ACC112 (cell line): ENCODE data around the gene TCF7L1.

Experiments
- H2AFZ ChIP-seq: fragments of 200-600 bp; sonication (generic); one replicate; pipeline ENCODE4 v1.6.0; 2017; ENCODE audit warnings: antibody characterized with exemption, low read length; ENCODE audit not compliant: unreplicated experiment
- H3K27ac ChIP-seq: fragments of 200-600 bp; sonication (generic); 2 replicates; pipeline ENCODE4 v1.5.1; 2014; ENCODE audit warnings: low read depth, mild to moderate bottlenecking, antibody characterized with exemption, low read length, moderate library complexity
- H3K27me3 ChIP-seq: fragments of 200-600 bp; sonication (generic); 2 replicates; pipeline ENCODE4 v1.6.1; 2014; ENCODE audit warnings: mild to moderate bottlenecking, antibody characterized with exemption, low read length, moderate library complexity, mixed read lengths; ENCODE audit not compliant: insufficient read depth
- H3K36me3 ChIP-seq: fragments of 200-600 bp; sonication (generic); 2 replicates; pipeline ENCODE4 v1.6.1; 2016; ENCODE audit warnings: mild to moderate bottlenecking, antibody characterized with exemption, low read length, moderate library complexity, mixed read lengths; ENCODE audit not compliant: insufficient read depth
- H3K4me1 ChIP-seq: fragments of 200-600 bp; sonication (generic); one replicate; pipeline ENCODE4 v1.6.1; 2016; ENCODE audit warnings: low read length, mixed read lengths; ENCODE audit not compliant: insufficient read depth, unreplicated experiment, control insufficient read depth
- H3K4me3 ChIP-seq: fragments of 200-600 bp; sonication (generic); 2 replicates; pipeline ENCODE4 v1.5.1; 2014; ENCODE audit warnings: mild to moderate bottlenecking, low read depth, low read length
- H3K79me2 ChIP-seq: fragments of 200-600 bp; sonication (generic); one replicate; pipeline ENCODE4 v1.6.0; 2016; ENCODE audit warnings: low read length; ENCODE audit not compliant: control insufficient read depth, unreplicated experiment, insufficient read depth

Gene TCF7L1, protein sequence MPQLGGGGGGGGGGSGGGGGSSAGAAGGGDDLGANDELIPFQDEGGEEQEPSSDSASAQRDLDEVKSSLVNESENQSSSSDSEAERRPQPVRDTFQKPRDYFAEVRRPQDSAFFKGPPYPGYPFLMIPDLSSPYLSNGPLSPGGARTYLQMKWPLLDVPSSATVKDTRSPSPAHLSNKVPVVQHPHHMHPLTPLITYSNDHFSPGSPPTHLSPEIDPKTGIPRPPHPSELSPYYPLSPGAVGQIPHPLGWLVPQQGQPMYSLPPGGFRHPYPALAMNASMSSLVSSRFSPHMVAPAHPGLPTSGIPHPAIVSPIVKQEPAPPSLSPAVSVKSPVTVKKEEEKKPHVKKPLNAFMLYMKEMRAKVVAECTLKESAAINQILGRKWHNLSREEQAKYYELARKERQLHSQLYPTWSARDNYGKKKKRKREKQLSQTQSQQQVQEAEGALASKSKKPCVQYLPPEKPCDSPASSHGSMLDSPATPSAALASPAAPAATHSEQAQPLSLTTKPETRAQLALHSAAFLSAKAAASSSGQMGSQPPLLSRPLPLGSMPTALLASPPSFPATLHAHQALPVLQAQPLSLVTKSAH

DNA sequence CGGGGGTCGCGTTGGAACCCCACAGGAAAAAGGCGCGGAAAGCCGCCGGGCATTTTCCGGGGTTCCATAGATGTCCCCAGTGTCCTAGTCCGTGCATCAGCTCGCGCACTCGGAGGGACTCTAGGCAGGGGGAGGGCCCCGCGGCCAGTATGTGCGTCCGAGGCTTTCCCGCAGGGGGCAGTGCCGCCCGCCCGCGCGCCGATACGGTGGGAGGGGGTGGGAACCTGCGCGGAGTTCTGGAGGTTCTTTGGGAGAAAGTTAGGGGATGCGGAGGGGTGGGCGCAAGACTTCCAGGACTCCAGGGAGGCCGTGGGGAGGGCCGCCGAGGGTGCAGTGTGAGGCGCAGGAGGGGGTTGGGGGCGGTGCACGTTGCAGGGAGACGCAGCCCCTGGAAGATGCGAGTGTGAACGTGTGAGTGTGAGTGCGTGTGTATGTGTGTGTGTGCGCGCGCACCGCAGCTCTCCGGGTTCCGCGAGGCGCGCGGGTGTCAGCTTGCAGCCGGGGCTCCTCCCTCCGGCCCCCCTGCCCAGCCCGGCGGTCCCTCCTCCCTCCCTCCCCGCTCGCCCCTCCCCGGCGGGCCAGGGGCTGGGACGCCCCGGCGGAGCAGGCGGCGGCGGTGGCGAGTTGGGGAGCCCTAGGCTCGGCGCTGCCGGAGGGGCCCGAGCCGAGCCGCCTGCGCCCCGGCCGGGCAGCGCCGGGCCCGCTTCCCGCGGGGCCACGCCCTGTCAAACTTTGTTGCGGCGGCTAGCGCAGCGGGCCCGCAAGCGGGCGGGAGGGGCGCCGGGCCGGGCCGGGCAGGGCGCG, at the start of gene TCF7L1:
TCF7L1 (plus strand) TSS at position 559 of the 804 bp plus-strand sequence. CDS start 293 bp downstream, outside the sequence.
- Histone ChIP-seq H3K27ac (no peak within 1 kb of the TSS), H3K4me3 (peak within 1 kb of the TSS; percentile 89), H2AFZ (peak within 1 kb of the TSS; percentile 97), H3K4me1 (no peaks in the 10 kb centered on the region), H3K79me2 (no peaks in the 10 kb centered on the region), H3K36me3 (no peaks in the 10 kb centered on the region), H3K27me3 (peaks cover 5% of the 10 kb centered on the region; the same call in 1 of the 2 replicates)

DNA sequence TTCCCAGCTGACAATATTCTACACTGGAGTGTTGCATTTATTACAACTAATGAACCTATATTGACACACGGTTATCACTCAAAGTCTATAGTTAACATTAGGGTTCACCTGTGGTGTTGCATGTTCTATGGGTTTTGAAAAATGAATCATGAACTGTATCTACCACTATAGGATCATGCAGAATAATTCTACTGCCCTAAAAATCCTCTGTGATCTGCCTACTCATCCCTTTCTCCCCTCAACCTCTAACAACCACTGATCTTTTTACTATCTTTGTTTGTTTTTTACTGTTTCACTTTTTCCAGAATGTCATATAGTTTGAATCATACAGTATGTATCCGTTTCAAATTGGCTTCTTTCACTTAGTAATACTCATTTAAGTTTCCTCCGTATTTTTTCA, 47.6 kb upstream of the TCF7L1 start:
- H3K27me3 ChIP-seq: peaks cover 87% of the 10 kb centered on the region
- no peaks in the 10 kb centered on the region for H3K4me1 ChIP-seq
- H3K36me3 ChIP-seq: no peaks in the 10 kb centered on the region
- no peak overlapping the region for H3K4me3 ChIP-seq
- H3K27ac ChIP-seq: no peak overlapping the region
- H3K79me2 ChIP-seq: no peaks in the 10 kb centered on the region
- no peak overlapping the region for H2AFZ ChIP-seq

DNA sequence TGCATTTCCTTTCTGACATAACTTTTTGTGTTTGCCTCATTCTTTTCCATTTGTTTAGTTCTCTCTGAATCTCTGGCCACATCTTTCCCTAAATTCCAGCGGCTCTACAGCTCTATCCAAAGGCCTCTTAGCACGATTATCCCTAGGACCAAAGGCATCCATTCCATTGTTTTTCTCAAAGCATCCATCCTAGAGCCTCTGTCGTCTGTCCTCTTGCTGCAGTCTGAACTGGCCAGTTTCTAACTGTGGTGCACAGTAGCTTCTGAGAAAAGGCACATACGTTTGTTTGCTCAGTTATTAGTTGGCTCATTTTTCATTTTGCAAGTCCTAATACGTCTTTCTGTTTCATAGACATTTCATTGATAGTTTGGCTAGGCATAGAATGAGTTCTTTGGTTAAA, 45.7 kb upstream of the TCF7L1 start:
- H3K27ac ChIP-seq: no peak overlapping the region

DNA sequence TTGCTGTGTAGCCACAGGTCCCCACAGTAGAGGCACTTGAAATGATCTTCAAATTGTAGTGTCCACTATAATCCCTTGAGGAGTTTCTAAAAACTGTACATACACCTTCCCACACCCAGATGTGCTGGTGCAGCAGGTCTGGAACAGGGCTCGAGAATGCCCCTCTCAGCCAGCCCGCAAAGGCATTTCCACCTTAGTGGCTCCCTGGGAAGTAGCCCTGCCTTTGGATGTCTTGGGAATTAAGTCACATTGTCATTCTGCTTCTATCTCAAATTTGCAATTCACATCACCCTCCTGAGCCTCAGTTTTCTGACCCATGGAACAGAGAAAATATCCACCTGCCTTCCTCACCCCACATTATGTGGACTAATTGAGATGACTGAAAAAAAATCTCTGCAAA, 44.3 kb upstream of the TCF7L1 start:
- Histone ChIP-seq H3K4me1 (no peaks in the 10 kb centered on the region), H3K79me2 (no peaks in the 10 kb centered on the region), H3K36me3 (no peaks in the 10 kb centered on the region), H2AFZ (no peak overlapping the region), H3K4me3 (no peak overlapping the region), H3K27ac (no peak overlapping the region), H3K27me3 (peaks cover 57% of the 10 kb centered on the region)

More for the DNA sequence above, 45.7 kb upstream of the TCF7L1 start:
- H2AFZ ChIP-seq: no peak overlapping the region
- no peak overlapping the region for H3K4me3 ChIP-seq
- no peaks in the 10 kb centered on the region for H3K79me2 ChIP-seq
- peaks cover 71% of the 10 kb centered on the region for H3K27me3 ChIP-seq
- H3K4me1 ChIP-seq: no peaks in the 10 kb centered on the region
- no peaks in the 10 kb centered on the region for H3K36me3 ChIP-seq

DNA sequence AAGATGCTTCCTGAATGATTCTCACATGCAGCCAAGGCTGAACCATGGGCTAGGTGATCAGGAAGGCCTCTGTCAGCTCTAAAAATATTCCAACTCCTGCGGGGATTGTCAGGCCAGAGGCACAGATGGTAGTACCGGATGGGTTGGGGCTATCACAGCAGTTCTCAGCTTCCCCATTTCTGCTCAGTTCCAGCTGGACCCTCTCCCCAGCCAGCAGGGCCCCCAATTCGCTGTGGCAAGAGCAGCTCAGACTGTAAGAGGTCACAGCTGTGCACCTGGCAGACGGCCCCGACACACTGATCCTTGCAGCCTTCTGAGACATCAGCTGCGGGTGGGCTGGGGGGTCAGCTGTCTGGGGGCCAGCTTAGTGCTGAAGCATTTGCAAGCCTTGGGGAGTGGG, 43.6 kb upstream of the TCF7L1 start:
- no peak overlapping the region for H3K4me3 ChIP-seq
- H3K27me3 ChIP-seq: peaks cover 53% of the 10 kb centered on the region
- H3K4me1 ChIP-seq: no peaks in the 10 kb centered on the region
- no peaks in the 10 kb centered on the region for H3K36me3 ChIP-seq
- H2AFZ ChIP-seq: no peak overlapping the region
- no peaks in the 10 kb centered on the region for H3K79me2 ChIP-seq
- H3K27ac ChIP-seq: no peak overlapping the region

DNA sequence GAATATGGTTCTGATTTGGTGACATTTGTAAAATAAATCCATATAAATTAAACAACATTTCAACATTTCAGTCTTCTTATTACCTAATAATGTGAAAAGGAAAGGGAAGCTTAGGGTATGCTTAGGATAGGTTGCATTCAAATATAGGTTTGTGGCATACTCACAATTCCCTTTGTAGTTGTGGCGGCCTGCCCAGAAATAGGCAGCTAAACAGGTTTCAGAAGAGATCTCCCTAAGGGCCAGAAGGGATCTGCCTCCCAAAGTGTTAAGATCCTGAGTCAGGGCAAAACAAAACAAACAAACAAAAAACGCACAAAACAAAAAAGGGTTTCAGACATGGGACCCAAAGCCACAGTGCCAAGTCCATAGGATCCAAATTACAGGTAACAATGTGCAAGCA, 41.4 kb upstream of the TCF7L1 start:
- H3K79me2 ChIP-seq: no peaks in the 10 kb centered on the region
- H3K4me3 ChIP-seq: no peak overlapping the region
- no peaks in the 10 kb centered on the region for H3K4me1 ChIP-seq
- peaks cover 33% of the 10 kb centered on the region for H3K27me3 ChIP-seq
- no peak overlapping the region for H3K27ac ChIP-seq
- no peaks in the 10 kb centered on the region for H3K36me3 ChIP-seq
- H2AFZ ChIP-seq: no peak overlapping the region

DNA sequence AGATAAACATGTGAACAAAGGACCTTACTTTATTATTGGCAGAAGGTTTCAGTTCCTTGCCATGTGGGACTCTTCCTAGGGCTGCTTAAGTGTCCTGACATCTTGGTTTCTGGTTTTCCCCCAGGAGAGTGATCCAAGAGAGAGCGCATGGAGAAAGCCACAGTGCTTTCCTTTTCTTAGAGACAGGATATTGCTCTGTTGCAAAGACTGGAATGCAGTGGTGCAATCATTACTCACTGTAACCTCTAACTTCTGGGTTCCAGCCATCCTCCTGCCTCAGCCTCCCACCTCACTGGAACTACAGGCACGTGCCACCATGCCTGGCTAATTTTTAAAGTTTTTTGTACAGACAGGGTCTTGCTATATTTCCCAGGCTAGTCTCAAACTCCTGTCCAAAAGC, 38.1 kb upstream of the TCF7L1 start:
- Histone ChIP-seq H3K4me1 (no peaks in the 10 kb centered on the region), H3K79me2 (no peaks in the 10 kb centered on the region), H2AFZ (no peak overlapping the region), H3K27ac (no peak overlapping the region), H3K27me3 (peaks cover 12% of the 10 kb centered on the region), H3K4me3 (no peak overlapping the region), H3K36me3 (no peaks in the 10 kb centered on the region)

DNA sequence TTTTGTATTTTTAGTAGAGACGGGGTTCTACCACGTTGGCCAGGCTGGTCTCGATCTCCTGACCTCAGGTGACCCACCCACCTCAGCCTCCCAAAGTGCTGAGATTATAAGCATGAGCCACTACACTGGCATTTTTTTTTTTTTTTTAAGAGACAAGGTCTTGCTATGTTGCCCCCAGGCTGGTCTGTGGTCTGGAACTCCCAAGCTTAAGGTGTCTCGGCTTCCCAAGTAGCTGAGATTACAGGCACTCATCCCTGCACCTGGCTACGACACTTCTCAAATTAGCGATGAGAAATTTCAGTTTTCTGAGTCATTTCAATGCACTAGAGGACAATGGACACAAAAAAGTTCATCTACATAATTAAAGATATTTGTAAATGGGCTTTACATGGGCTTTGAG, 36.6 kb upstream of the TCF7L1 start:
- H3K36me3 ChIP-seq: no peaks in the 10 kb centered on the region
- H3K27me3 ChIP-seq: peaks cover 9% of the 10 kb centered on the region; the same call in 1 of the 2 replicates
- H3K27ac ChIP-seq: no peak overlapping the region
- H2AFZ ChIP-seq: no peak overlapping the region
- H3K4me1 ChIP-seq: no peaks in the 10 kb centered on the region
- H3K4me3 ChIP-seq: no peak overlapping the region
- H3K79me2 ChIP-seq: no peaks in the 10 kb centered on the region

DNA sequence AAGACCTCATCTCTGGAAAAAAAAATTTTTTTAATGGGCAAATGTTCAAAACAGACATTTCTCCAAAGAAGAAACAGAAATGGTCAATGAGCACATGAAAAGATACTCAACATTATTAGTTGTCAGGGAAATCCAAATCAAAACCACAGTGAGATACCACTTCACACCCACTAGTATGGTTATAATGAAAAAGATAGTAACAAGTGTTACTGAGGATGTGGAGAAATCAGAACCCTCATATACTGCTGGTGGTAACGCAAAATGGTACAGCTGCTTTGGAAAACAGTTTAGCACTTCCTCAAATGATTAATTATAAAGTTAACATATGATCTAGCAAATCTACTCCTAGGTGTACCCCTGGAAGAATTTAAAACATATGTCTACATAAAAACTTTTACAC, 29.0 kb upstream of the TCF7L1 start:
- H3K27ac ChIP-seq: no peak overlapping the region
- H3K27me3 ChIP-seq: peaks cover 3% of the 10 kb centered on the region; the same call in 1 of the 2 replicates
- H3K4me3 ChIP-seq: no peak overlapping the region
- H2AFZ ChIP-seq: no peak overlapping the region
- H3K4me1 ChIP-seq: no peaks in the 10 kb centered on the region
- no peaks in the 10 kb centered on the region for H3K79me2 ChIP-seq
- no peaks in the 10 kb centered on the region for H3K36me3 ChIP-seq

DNA sequence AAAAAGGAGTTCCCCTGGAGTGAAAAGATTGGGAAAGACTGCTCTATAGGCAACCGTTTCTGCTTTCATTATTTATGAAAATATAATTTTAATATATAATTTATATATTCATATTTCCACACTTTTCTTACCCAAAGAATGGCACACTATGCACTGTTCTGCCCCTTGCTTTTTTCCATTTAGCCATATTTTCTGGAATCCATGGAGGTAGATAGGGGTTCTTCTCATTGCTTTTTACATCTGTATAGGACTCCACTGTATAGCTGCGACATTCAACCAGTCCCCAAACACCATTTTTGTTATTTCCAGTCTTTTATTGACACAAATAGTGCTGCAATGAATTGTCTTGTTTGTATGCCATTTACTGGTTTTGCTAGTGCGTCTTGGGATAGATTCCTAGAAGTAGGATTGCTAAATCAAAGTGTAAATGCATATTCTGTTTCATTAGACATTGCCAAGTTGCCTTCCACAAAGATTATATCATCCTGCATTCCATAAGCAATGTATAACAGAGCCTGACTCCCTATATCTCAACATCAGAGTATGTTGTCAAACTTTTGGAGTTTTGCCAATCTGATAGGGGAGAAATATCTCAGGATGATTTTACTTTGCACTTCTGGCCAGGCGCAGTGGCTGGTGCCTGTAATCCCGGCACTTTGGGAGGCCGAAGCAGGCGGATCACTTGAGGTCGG, 26.6 kb upstream of the TCF7L1 start:
- no peaks in the 10 kb centered on the region for H3K36me3 ChIP-seq
- no peak overlapping the region for H3K27ac ChIP-seq
- H2AFZ ChIP-seq: no peak overlapping the region
- H3K4me3 ChIP-seq: no peak overlapping the region
- peaks cover 3% of the 10 kb centered on the region for H3K4me1 ChIP-seq
- no peaks in the 10 kb centered on the region for H3K79me2 ChIP-seq
- peaks cover 3% of the 10 kb centered on the region; the same call in 1 of the 2 replicates for H3K27me3 ChIP-seq
